ENCODE data around the gene DNM1. TPM values are rescaled to one million over a fixed set of nuclear protein-coding genes. Genes with fewer than 3 reads are reported as not detected.
A peak's percentile ranks its signal among the peaks of the same experiment; 100 is the strongest.

DNM1 gene
- total RNA-seq, 5 donors from 2014 or later (not counting 1 experiment from before 2014, with no cell fraction given) = 0.95 to 3.0 (median 1.8) TPM

GRCh38 chr9:128213746-128214497 is 10.7 kb downstream of the DNM1 start:
- POLR2A ChIA-PET = no interaction called here
- no peaks in the 10 kb centered on the region for H3K9me3 ChIP-seq
- Mint-ChIP-seq H3K36me3 (no peaks in the 10 kb centered on the region), H3K27ac (no peak overlapping the region), H3K4me1 (peaks cover 11 to 12% (median 11%) of the 10 kb centered on the region in 3 donors), H3K9me3 (no peaks in the 10 kb centered on the region), H3K4me3 (no peak overlapping the region), H3K27me3 (peaks cover 0 to 24% of the 10 kb centered on the region in 2 donors)
- ATAC-seq (replicated peaks in 1 of 4) (no peak), DNase-seq (no peak)
- H3K4me3 ChIP-seq (ENCODE audit: control insufficient read depth in 1 of 2, extremely low read depth in 1 of 2, low read length in 1 of 2) = no peak overlapping the region
- H3K27ac ChIP-seq (ENCODE audit: low read length) = no peak overlapping the region
- peaks cover 0 to 13% of the 10 kb centered on the region in 2 experiments for H3K4me1 ChIP-seq (ENCODE audit: control insufficient read depth in 1 of 2, extremely low read depth in 1 of 2, insufficient read depth in 2 of 2, low read length in 2 of 2)
- CTCF ChIA-PET = no interaction called here
- peaks cover 0 to 28% of the 10 kb centered on the region in 2 experiments for H3K27me3 ChIP-seq (replicated peaks in 1 of 2; ENCODE audit: control insufficient read depth in 2 of 2, extremely low read depth in 1 of 2, insufficient read depth in 2 of 2, low read length in 1 of 2)
- H3K36me3 ChIP-seq (ENCODE audit: control insufficient read depth in 2 of 2, extremely low read depth in 1 of 2, insufficient read depth in 1 of 2, low read length in 1 of 2) = no peaks in the 10 kb centered on the region
- WGBS (ENCODE audit: insufficient coverage) = 83% methylated on average over 7 of the region's 12 CpGs

- Mint-ChIP-seq H3K36me3 (no peaks in the 10 kb centered on the region), H3K4me3 (no peak overlapping the region), H3K4me1 (peaks cover 11 to 14% (median 13%) of the 10 kb centered on the region in 3 donors), H3K27me3 (peaks cover 0 to 22% of the 10 kb centered on the region in 2 donors), H3K9me3 (no peaks in the 10 kb centered on the region), H3K27ac (no peak overlapping the region)
- ChIA-PET CTCF (interaction anchor here in 1 of 2 donors (1.1 kb wide), 1 partner anchor 8 kb away, joined by 3 read pairs; no protein-coding TSS in a partner anchor), POLR2A (no interaction called here)
- Histone ChIP-seq H3K9me3 (no peaks in the 10 kb centered on the region), H3K4me3 (ENCODE audit: control insufficient read depth in 1 of 2, extremely low read depth in 1 of 2, low read length in 1 of 2) (no peak overlapping the region), H3K27me3 (replicated peaks in 1 of 2; ENCODE audit: control insufficient read depth in 2 of 2, extremely low read depth in 1 of 2, insufficient read depth in 2 of 2, low read length in 1 of 2) (peaks cover 0 to 25% of the 10 kb centered on the region in 2 experiments), H3K4me1 (ENCODE audit: control insufficient read depth in 1 of 2, extremely low read depth in 1 of 2, insufficient read depth in 2 of 2, low read length in 2 of 2) (peaks cover 0 to 18% of the 10 kb centered on the region in 2 experiments), H3K27ac (ENCODE audit: low read length) (no peak overlapping the region), H3K36me3 (ENCODE audit: control insufficient read depth in 2 of 2, extremely low read depth in 1 of 2, insufficient read depth in 1 of 2, low read length in 1 of 2) (no peaks in the 10 kb centered on the region)
- no peak for DNase-seq
- no peak for ATAC-seq (replicated peaks in 1 of 4)
- WGBS (ENCODE audit: insufficient coverage) = 86% methylated on average over 21 of the region's 21 CpGs
These were observed 11.7 kb downstream of the DNM1 start for GRCh38 chr9:128214571-128215490.

GRCh38 chr9:128215491-128216409 is 12.6 kb downstream of the DNM1 start:
- 92% methylated on average over 5 of the region's 10 CpGs for WGBS (ENCODE audit: insufficient coverage)
- peaks cover 0 to 22% of the 10 kb centered on the region in 2 donors for H3K27me3 Mint-ChIP-seq

GRCh38 chr9:128216781-128217553 is 13.8 kb downstream of the DNM1 start:
- peaks cover 13 to 17% (median 14%) of the 10 kb centered on the region in 3 donors for H3K4me1 Mint-ChIP-seq
- DNase-seq = no peak
- H3K36me3 ChIP-seq (ENCODE audit: control insufficient read depth in 2 of 2, extremely low read depth in 1 of 2, insufficient read depth in 1 of 2, low read length in 1 of 2) = no peaks in the 10 kb centered on the region
- ChIA-PET POLR2A (interaction anchor here in 1 of 2 donors (1.1 kb wide), 1 partner anchor 10 kb away, joined by 3 read pairs; no protein-coding TSS in a partner anchor), CTCF (interaction anchor here in 1 of 2 donors (0.5 kb wide), 1 partner anchor 487 kb away, joined by 10 read pairs; no protein-coding TSS in a partner anchor)
- peaks cover 0 to 12% of the 10 kb centered on the region in 2 donors for H3K27me3 Mint-ChIP-seq
- no peak for ATAC-seq (replicated peaks in 1 of 4)
- H3K4me3 Mint-ChIP-seq = peak overlapping the region in 1 of 3 donors; percentile 4
- no peak overlapping the region for H3K27ac Mint-ChIP-seq
- H3K4me1 ChIP-seq (ENCODE audit: control insufficient read depth in 1 of 2, extremely low read depth in 1 of 2, insufficient read depth in 2 of 2, low read length in 2 of 2) = peaks cover 0 to 18% of the 10 kb centered on the region in 2 experiments
- H3K36me3 Mint-ChIP-seq = no peaks in the 10 kb centered on the region
- no peak overlapping the region for H3K27ac ChIP-seq (ENCODE audit: low read length)
- no peak overlapping the region for H3K4me3 ChIP-seq (ENCODE audit: control insufficient read depth in 1 of 2, extremely low read depth in 1 of 2, low read length in 1 of 2)
- H3K9me3 ChIP-seq = no peaks in the 10 kb centered on the region
- WGBS (ENCODE audit: insufficient coverage) = 93% methylated on average over 9 of the region's 16 CpGs
- H3K27me3 ChIP-seq (replicated peaks in 1 of 2; ENCODE audit: control insufficient read depth in 2 of 2, extremely low read depth in 1 of 2, insufficient read depth in 2 of 2, low read length in 1 of 2) = peaks cover 0 to 21% of the 10 kb centered on the region in 2 experiments
- H3K9me3 Mint-ChIP-seq = no peaks in the 10 kb centered on the region

More at GRCh38 chr9:128215491-128216409, 12.6 kb downstream of the DNM1 start:
- Histone ChIP-seq H3K4me3 (ENCODE audit: control insufficient read depth in 1 of 2, extremely low read depth in 1 of 2, low read length in 1 of 2) (no peak overlapping the region), H3K9me3 (no peaks in the 10 kb centered on the region), H3K27me3 (replicated peaks in 1 of 2; ENCODE audit: control insufficient read depth in 2 of 2, extremely low read depth in 1 of 2, insufficient read depth in 2 of 2, low read length in 1 of 2) (peaks cover 0 to 25% of the 10 kb centered on the region in 2 experiments), H3K27ac (ENCODE audit: low read length) (no peak overlapping the region), H3K36me3 (ENCODE audit: control insufficient read depth in 2 of 2, extremely low read depth in 1 of 2, insufficient read depth in 1 of 2, low read length in 1 of 2) (no peaks in the 10 kb centered on the region), H3K4me1 (ENCODE audit: control insufficient read depth in 1 of 2, extremely low read depth in 1 of 2, insufficient read depth in 2 of 2, low read length in 2 of 2) (peaks cover 0 to 18% of the 10 kb centered on the region in 2 experiments)
- POLR2A ChIA-PET = no interaction called here
- H3K9me3 Mint-ChIP-seq = no peaks in the 10 kb centered on the region
- DNase-seq (no peak), ATAC-seq (replicated peaks in 1 of 4) (no peak)
- H3K27ac Mint-ChIP-seq = no peak overlapping the region
- H3K36me3 Mint-ChIP-seq = no peaks in the 10 kb centered on the region
- H3K4me1 Mint-ChIP-seq = peaks cover 13 to 14% (median 13%) of the 10 kb centered on the region in 3 donors
- CTCF ChIA-PET = interaction anchor here in 1 of 2 donors (0.5 to 1.1 kb wide), 2 partner anchors 9 to 1910 kb away, joined by 3 to 5 read pairs; no protein-coding TSS in a partner anchor
- H3K4me3 Mint-ChIP-seq = no peak overlapping the region

- no peak for ATAC-seq (replicated peaks in 1 of 4)
- WGBS (ENCODE audit: insufficient coverage) = 93% methylated on average over 3 of the region's 11 CpGs
- H3K27ac ChIP-seq (ENCODE audit: low read length) = no peak overlapping the region
These were observed 15.0 kb downstream of the DNM1 start for GRCh38 chr9:128218172-128218517.

More at GRCh38 chr9:128218172-128218517, 15.0 kb downstream of the DNM1 start:
- H3K36me3 Mint-ChIP-seq = no peaks in the 10 kb centered on the region
- ChIA-PET CTCF (interaction anchor here in 1 of 2 donors (1.0 kb wide), 1 partner anchor 32 kb away, joined by 5 read pairs; no protein-coding TSS in a partner anchor), POLR2A (interaction anchor here in 1 of 2 donors (0.6 kb wide), 1 partner anchor 59 kb away, joined by 3 read pairs; no protein-coding TSS in a partner anchor)
- DNase-seq = no peak
- H3K4me3 ChIP-seq (ENCODE audit: control insufficient read depth in 1 of 2, extremely low read depth in 1 of 2, low read length in 1 of 2) = peak overlapping the region; percentile 41 to 46
- H3K4me3 Mint-ChIP-seq = peak overlapping the region; percentile 78 to 83 (median 79)
- H3K4me1 Mint-ChIP-seq = peaks cover 13 to 17% (median 14%) of the 10 kb centered on the region in 3 donors
- H3K27me3 Mint-ChIP-seq = peaks cover 0 to 6% of the 10 kb centered on the region in 2 donors
- H3K27me3 ChIP-seq (replicated peaks in 1 of 2; ENCODE audit: control insufficient read depth in 2 of 2, extremely low read depth in 1 of 2, insufficient read depth in 2 of 2, low read length in 1 of 2) = peaks cover 0 to 23% of the 10 kb centered on the region in 2 experiments
- H3K9me3 ChIP-seq = no peaks in the 10 kb centered on the region
- H3K4me1 ChIP-seq (ENCODE audit: control insufficient read depth in 1 of 2, extremely low read depth in 1 of 2, insufficient read depth in 2 of 2, low read length in 2 of 2) = peaks cover 0 to 18% of the 10 kb centered on the region in 2 experiments
- no peaks in the 10 kb centered on the region for H3K9me3 Mint-ChIP-seq
- H3K27ac Mint-ChIP-seq = peak overlapping the region; percentile 23 to 81
- H3K36me3 ChIP-seq (ENCODE audit: control insufficient read depth in 2 of 2, extremely low read depth in 1 of 2, insufficient read depth in 1 of 2, low read length in 1 of 2) = no peaks in the 10 kb centered on the region
